Trophoblast cell (in vitro differentiated cells and primary cell): ENCODE results near the gene MICU1.

Source experiments
- DNase-seq, 2 donors: peaks; one replicate each; pipeline ENCODE4 v3.0.0-alpha.2; 2016
- H2AFZ ChIP-seq: 2 replicates; pipeline ENCODE4 v1.6.1; 2013; ENCODE audit warnings: low read length, moderate library complexity, mild to moderate bottlenecking; ENCODE audit not compliant: insufficient read depth, poor library complexity
- H2AK5ac ChIP-seq: 2 replicates; pipeline ENCODE4 v1.6.1; 2013; ENCODE audit warnings: mild to moderate bottlenecking, low read length
- H2BK120ac ChIP-seq: 2 replicates; pipeline ENCODE4 v1.6.1; 2013; ENCODE audit warnings: low read length, mild to moderate bottlenecking, moderate library complexity; ENCODE audit not compliant: insufficient read depth, poor library complexity
- H2BK12ac ChIP-seq: 2 replicates; pipeline ENCODE4 v1.6.1; 2013; ENCODE audit warnings: mild to moderate bottlenecking, low read length, moderate library complexity
- H2BK5ac ChIP-seq: 2 replicates; pipeline ENCODE4 v1.6.1; 2013; ENCODE audit warnings: low read length, low read depth, moderate library complexity, mild to moderate bottlenecking; ENCODE audit not compliant: poor library complexity
- H3K14ac ChIP-seq: 2 replicates; pipeline ENCODE4 v1.6.1; 2013; ENCODE audit warnings: mild to moderate bottlenecking, low read length
- H3K18ac ChIP-seq: 2 replicates; pipeline ENCODE4 v1.6.1; 2013; ENCODE audit warnings: mild to moderate bottlenecking, low read length
- H3K23ac ChIP-seq: 2 replicates; pipeline ENCODE4 v1.6.1; 2013; ENCODE audit warnings: low read length
- H3K27ac ChIP-seq: 2 replicates; pipeline ENCODE4 v1.5.1; 2013; ENCODE audit warnings: low read depth, mild to moderate bottlenecking, inconsistent platforms, low read length, moderate library complexity
- H3K27me3 ChIP-seq: 2 replicates; pipeline ENCODE4 v1.6.1; 2013; ENCODE audit warnings: inconsistent platforms, mild to moderate bottlenecking, low read length, moderate library complexity; ENCODE audit not compliant: insufficient read depth
- H3K36me3 ChIP-seq, 2 experiments: 1 replicate in 1 of 2; 2 replicates in 1 of 2; pipeline ENCODE4 v1.6.1; 2013; ENCODE audit warnings: low read length in 2 of 2, mild to moderate bottlenecking in 2 of 2, moderate library complexity in 1 of 2; ENCODE audit not compliant: insufficient read depth in 2 of 2, control insufficient read depth in 1 of 2
- H3K4ac ChIP-seq: 2 replicates; pipeline ENCODE4 v1.6.1; 2013; ENCODE audit warnings: low read depth, mild to moderate bottlenecking, low read length, moderate library complexity
- H3K4me1 ChIP-seq, 2 experiments: 1 replicate in 1 of 2; 2 replicates in 1 of 2; pipeline ENCODE4 v1.6.1; 2013; ENCODE audit warnings: low read length in 2 of 2, mild to moderate bottlenecking in 2 of 2, moderate library complexity in 1 of 2; ENCODE audit not compliant: insufficient read depth in 2 of 2, control insufficient read depth in 1 of 2
- H3K4me2 ChIP-seq: 2 replicates; pipeline ENCODE4 v1.6.1; 2013; ENCODE audit warnings: inconsistent platforms, mild to moderate bottlenecking, low read length, moderate library complexity
- H3K4me3 ChIP-seq: 2 replicates; pipeline ENCODE4 v1.5.1; 2013; ENCODE audit warnings: mild to moderate bottlenecking, low read depth, low read length, inconsistent platforms
- H3K79me1 ChIP-seq: one replicate; pipeline ENCODE4 v1.6.1; 2013; ENCODE audit warnings: low read length
- H3K79me2 ChIP-seq: 2 replicates; pipeline ENCODE4 v1.6.1; 2013; ENCODE audit warnings: low read length, mild to moderate bottlenecking; ENCODE audit not compliant: control insufficient read depth, insufficient read depth, poor library complexity
- H3K9ac ChIP-seq: 2 replicates; pipeline ENCODE4 v1.6.1; 2013; ENCODE audit warnings: mild to moderate bottlenecking, low read length
- H3K9me3 ChIP-seq: 2 replicates; pipeline ENCODE4 v1.6.1; 2013; ENCODE audit warnings: low read depth, mild to moderate bottlenecking, control low read depth, inconsistent platforms, low read length; ENCODE audit not compliant: insufficient read depth
- H4K12ac ChIP-seq: 2 replicates; pipeline ENCODE4 v1.6.1; 2013; ENCODE audit warnings: low read depth, mild to moderate bottlenecking, low read length, moderate library complexity
- H4K8ac ChIP-seq: 2 replicates; pipeline ENCODE4 v1.6.1; 2013; ENCODE audit warnings: low read depth, mild to moderate bottlenecking, low read length, moderate library complexity
- H4K91ac ChIP-seq: one replicate; pipeline ENCODE4 v1.6.1; 2013; ENCODE audit warnings: low read depth, mild to moderate bottlenecking, low read length, moderate library complexity
- WGBS: extraction: QIAGEN DNeasy Blood & Tissue Kit; methylation state at CpG from one replicate; pipeline ENCODE4 v1.1.7; 2013; ENCODE audit warnings: missing lambda C conversion rate; ENCODE audit not compliant: insufficient read length, insufficient coverage; ENCODE audit errors: extremely low coverage; 5-methylcytosine and 5-hydroxymethylcytosine counted together

MICU1 gene

GRCh38 chr10:72574636-72575035 lies 51.2 kb downstream of the MICU1 start:
- Histone ChIP-seq H3K4me1 (no peaks in the 10 kb centered on the region), H4K8ac (no peak overlapping the region), H2BK5ac (no peak overlapping the region), H2BK120ac (no peak overlapping the region), H4K91ac (no peak overlapping the region), H2BK12ac (no peak overlapping the region), H3K79me1 (no peaks in the 10 kb centered on the region), H3K27ac (no peak overlapping the region), H4K12ac (no peak overlapping the region), H2AK5ac (no peak overlapping the region), H2AFZ (no peak overlapping the region), H3K23ac (no peak overlapping the region), H3K14ac (no peak overlapping the region), H3K4me3 (no peak overlapping the region), H3K9me3 (no peaks in the 10 kb centered on the region), H3K4me2 (no peak overlapping the region), H3K79me2 (no peaks in the 10 kb centered on the region), H3K9ac (no peak overlapping the region), H3K27me3 (no peaks in the 10 kb centered on the region), H3K4ac (no peak overlapping the region), H3K18ac (no peak overlapping the region), H3K36me3 (no peaks in the 10 kb centered on the region)
- no CpG with 5 or more reads among the region's 4 CpGs for WGBS
- no peak for DNase-seq

GRCh38 chr10:72573079-72573478 lies 52.8 kb downstream of the MICU1 start:
- Histone ChIP-seq H4K12ac (no peak overlapping the region), H3K4me2 (no peak overlapping the region), H3K9me3 (no peaks in the 10 kb centered on the region), H4K91ac (no peak overlapping the region), H3K4ac (no peak overlapping the region), H3K14ac (no peak overlapping the region), H2AFZ (no peak overlapping the region), H3K36me3 (peaks cover 0 to 2% of the 10 kb centered on the region in 2 experiments), H4K8ac (no peak overlapping the region), H3K9ac (no peak overlapping the region), H3K79me1 (no peaks in the 10 kb centered on the region), H3K18ac (no peak overlapping the region), H2BK12ac (no peak overlapping the region), H3K4me3 (no peak overlapping the region), H3K23ac (no peak overlapping the region), H3K27me3 (no peaks in the 10 kb centered on the region), H3K79me2 (no peaks in the 10 kb centered on the region), H3K4me1 (no peaks in the 10 kb centered on the region), H3K27ac (no peak overlapping the region), H2AK5ac (no peak overlapping the region), H2BK120ac (no peak overlapping the region), H2BK5ac (no peak overlapping the region)
- WGBS: no CpG with 5 or more reads among the region's 2 CpGs
- DNase-seq: no peak

- H3K4me1 ChIP-seq: no peaks in the 10 kb centered on the region
- no peak overlapping the region for H3K14ac ChIP-seq
- WGBS: no CpG with 5 or more reads among the region's 4 CpGs
- H2BK12ac ChIP-seq: no peak overlapping the region
- H2BK120ac ChIP-seq: no peak overlapping the region
- H3K18ac ChIP-seq: no peak overlapping the region
- H3K79me1 ChIP-seq: no peaks in the 10 kb centered on the region
- no peak overlapping the region for H3K23ac ChIP-seq
- H2AK5ac ChIP-seq: no peak overlapping the region
- peak in 1 of 2 donors; percentile 36 for DNase-seq
- H4K12ac ChIP-seq: no peak overlapping the region
- no peak overlapping the region for H3K27ac ChIP-seq
- H3K27me3 ChIP-seq: no peaks in the 10 kb centered on the region
- no peak overlapping the region for H3K4me2 ChIP-seq
- no peak overlapping the region for H4K91ac ChIP-seq
- H3K4me3 ChIP-seq: no peak overlapping the region
- no peaks in the 10 kb centered on the region for H3K79me2 ChIP-seq
- no peaks in the 10 kb centered on the region for H3K9me3 ChIP-seq
- peaks cover 2 to 5% of the 10 kb centered on the region in 2 experiments for H3K36me3 ChIP-seq
- no peak overlapping the region for H2BK5ac ChIP-seq
- no peak overlapping the region for H4K8ac ChIP-seq
- no peak overlapping the region for H3K9ac ChIP-seq
- no peak overlapping the region for H3K4ac ChIP-seq
- H2AFZ ChIP-seq: no peak overlapping the region
These were observed 57.8 kb downstream of the MICU1 start for GRCh38 chr10:72567889-72568640.

- H4K8ac ChIP-seq: no peak overlapping the region
- no peak overlapping the region for H2BK5ac ChIP-seq
- H3K79me2 ChIP-seq: no peaks in the 10 kb centered on the region
- H3K27me3 ChIP-seq: no peaks in the 10 kb centered on the region
- no peak overlapping the region for H3K4me2 ChIP-seq
- H3K79me1 ChIP-seq: no peaks in the 10 kb centered on the region
- no peak overlapping the region for H3K4me3 ChIP-seq
- H3K4ac ChIP-seq: no peak overlapping the region
- no peak overlapping the region for H2AK5ac ChIP-seq
- DNase-seq: no peak
- no peaks in the 10 kb centered on the region for H3K9me3 ChIP-seq
- no peaks in the 10 kb centered on the region for H3K4me1 ChIP-seq
- no peak overlapping the region for H3K23ac ChIP-seq
- H4K12ac ChIP-seq: no peak overlapping the region
- H4K91ac ChIP-seq: no peak overlapping the region
- no peak overlapping the region for H3K14ac ChIP-seq
- WGBS: no CpG with 5 or more reads among the region's 3 CpGs
- no peak overlapping the region for H3K27ac ChIP-seq
- no peak overlapping the region for H2BK12ac ChIP-seq
- H2BK120ac ChIP-seq: no peak overlapping the region
- peaks cover 2 to 5% of the 10 kb centered on the region in 2 experiments for H3K36me3 ChIP-seq
- no peak overlapping the region for H2AFZ ChIP-seq
- H3K9ac ChIP-seq: no peak overlapping the region
- H3K18ac ChIP-seq: no peak overlapping the region
These were observed 58.5 kb downstream of the MICU1 start for GRCh38 chr10:72567421-72567820.
